H9 (cell line): Measurements from ENCODE around the gene KIF7. TPM values are rescaled to one million over a fixed set of nuclear protein-coding genes. Genes with fewer than 3 reads are reported as not detected.

ENCODE experiments used
- DNase-seq: peaks from one replicate; pipeline ENCODE4 v3.0.0-alpha.2; 2017
- H2AFZ ChIP-seq: one replicate; pipeline ENCODE4 v1.6.1; 2013; ENCODE audit warnings: mild to moderate bottlenecking, low read length, control low read depth, moderate library complexity
- H2AK5ac ChIP-seq: 2 replicates; pipeline ENCODE4 v1.6.1; 2013; ENCODE audit warnings: low read length, control low read depth, mixed read lengths; ENCODE audit not compliant: insufficient read length
- H2BK120ac ChIP-seq: one replicate; pipeline ENCODE4 v1.6.1; 2013; ENCODE audit warnings: low read depth, mild to moderate bottlenecking, low read length, control low read depth, inconsistent platforms; ENCODE audit not compliant: poor library complexity, severe bottlenecking
- H2BK12ac ChIP-seq: 2 replicates; pipeline ENCODE4 v1.6.1; 2013; ENCODE audit warnings: low read length, control low read depth, mixed read lengths, low read depth; ENCODE audit not compliant: insufficient read length
- H2BK15ac ChIP-seq: 2 replicates; pipeline ENCODE4 v1.6.1; 2013; ENCODE audit warnings: low read depth, low read length, control low read depth
- H2BK20ac ChIP-seq: one replicate; pipeline ENCODE4 v1.6.1; 2013; ENCODE audit warnings: low read depth, mild to moderate bottlenecking, low read length, control low read depth, inconsistent platforms; ENCODE audit not compliant: poor library complexity, severe bottlenecking
- H2BK5ac ChIP-seq: 2 replicates; pipeline ENCODE4 v1.6.1; 2013; ENCODE audit warnings: low read length, control low read depth, mixed read lengths; ENCODE audit not compliant: insufficient read length
- H3K14ac ChIP-seq: 2 replicates; pipeline ENCODE4 v1.6.1; 2013; ENCODE audit warnings: low read length, control low read depth; ENCODE audit not compliant: insufficient read depth
- H3K18ac ChIP-seq: 2 replicates; pipeline ENCODE4 v1.6.1; 2013; ENCODE audit warnings: low read depth, mild to moderate bottlenecking, mixed read lengths, low read length, control low read depth; ENCODE audit not compliant: insufficient read length
- H3K23ac ChIP-seq: 2 replicates; pipeline ENCODE4 v1.6.1; 2013; ENCODE audit warnings: low read length, control low read depth, mixed read lengths, low read depth; ENCODE audit not compliant: insufficient read length
- H3K23me2 ChIP-seq: 2 replicates; pipeline ENCODE4 v1.6.1; 2013; ENCODE audit warnings: low read depth, mild to moderate bottlenecking, mixed read lengths, low read length, control low read depth; ENCODE audit not compliant: insufficient read length, poor library complexity, severe bottlenecking
- H3K27ac ChIP-seq: 2 replicates; pipeline ENCODE4 v1.5.1; 2013; ENCODE audit warnings: low read length, control low read depth, mixed read lengths, low read depth; ENCODE audit not compliant: insufficient read length
- H3K27me3 ChIP-seq: 2 replicates; pipeline ENCODE4 v1.6.1; 2013; ENCODE audit warnings: low read length, control low read depth, inconsistent platforms; ENCODE audit not compliant: insufficient read depth
- H3K4ac ChIP-seq: 2 replicates; pipeline ENCODE4 v1.6.1; 2013; ENCODE audit warnings: low read depth, mild to moderate bottlenecking, control low read depth, inconsistent platforms, low read length, moderate library complexity
- H3K4me1 ChIP-seq: 2 replicates; pipeline ENCODE4 v1.6.1; 2013; ENCODE audit warnings: low read length, control low read depth, inconsistent platforms; ENCODE audit not compliant: insufficient read depth
- H3K4me2 ChIP-seq: 2 replicates; pipeline ENCODE4 v1.6.1; 2013; ENCODE audit warnings: low read length, control low read depth, mixed read lengths; ENCODE audit not compliant: insufficient read length, insufficient read depth
- H3K56ac ChIP-seq: 2 replicates; pipeline ENCODE4 v1.6.1; 2013; ENCODE audit warnings: low read depth, mild to moderate bottlenecking, mixed read lengths, low read length, control low read depth; ENCODE audit not compliant: insufficient read length
- H3K79me1 ChIP-seq: 2 replicates; pipeline ENCODE4 v1.6.1; 2013; ENCODE audit warnings: low read depth, mild to moderate bottlenecking, moderate library complexity, low read length, control low read depth, inconsistent platforms; ENCODE audit not compliant: insufficient read depth, poor library complexity, severe bottlenecking
- H3K79me2 ChIP-seq: 2 replicates; pipeline ENCODE4 v1.6.1; 2013; ENCODE audit warnings: low read length, control low read depth, inconsistent platforms; ENCODE audit not compliant: insufficient read depth
- H3K9ac ChIP-seq: 2 replicates; pipeline ENCODE4 v1.6.1; 2013; ENCODE audit warnings: low read length, control low read depth, mixed read lengths; ENCODE audit not compliant: insufficient read length; ENCODE audit errors: extremely low read depth
- H3K9me3 ChIP-seq: one replicate; pipeline ENCODE4 v1.6.1; 2013; ENCODE audit warnings: low read depth, low read length, inconsistent platforms; ENCODE audit not compliant: control insufficient read depth
- H3T11ph ChIP-seq: one replicate; pipeline ENCODE4 v1.6.1; 2013; ENCODE audit warnings: mild to moderate bottlenecking, low read length, control low read depth, inconsistent platforms
- H4K20me1 ChIP-seq: one replicate; pipeline ENCODE4 v1.6.1; 2013; ENCODE audit not compliant: control insufficient read depth, insufficient read length, insufficient read depth
- H4K5ac ChIP-seq: 2 replicates; pipeline ENCODE4 v1.6.1; 2013; ENCODE audit warnings: low read depth, mild to moderate bottlenecking, mixed read lengths, low read length, control low read depth; ENCODE audit not compliant: insufficient read length
- H4K8ac ChIP-seq: replicated peaks from 2 replicates; pipeline ENCODE4 v1.6.1; 2013; ENCODE audit warnings: low read length, control low read depth, mixed read lengths, low read depth; ENCODE audit not compliant: insufficient read length
- H4K91ac ChIP-seq: 2 replicates; pipeline ENCODE4 v1.6.1; 2013; ENCODE audit warnings: low read depth, mild to moderate bottlenecking, moderate library complexity, mixed read lengths, low read length, control low read depth; ENCODE audit not compliant: insufficient read length
- H3K27ac Mint-ChIP-seq, 3 experiments: 2 replicates in 2 of 3; 3 replicates in 1 of 3; pipeline ENCODE4 v1.8.0; 2020 to 2021; ENCODE audit warnings: mixed read lengths in 3 of 3, mild to moderate bottlenecking in 1 of 3, moderate library complexity in 1 of 3
- H3K27me3 Mint-ChIP-seq: 2 replicates; pipeline ENCODE4 v1.8.0; 2021; ENCODE audit warnings: low read depth, mild to moderate bottlenecking, moderate library complexity, mixed read lengths
- H3K36me3 Mint-ChIP-seq, 3 experiments: 2 replicates in 2 of 3; 3 replicates in 1 of 3; pipeline ENCODE4 v1.8.0; 2020 to 2021; ENCODE audit warnings: low read depth in 3 of 3, mixed read lengths in 3 of 3; ENCODE audit not compliant: insufficient read depth in 1 of 3
- H3K4me1 Mint-ChIP-seq, 2 experiments: 2 replicates each; pipeline ENCODE4 v1.8.0; 2020; ENCODE audit warnings: mixed read lengths in 2 of 2
- H3K4me3 Mint-ChIP-seq, 2 experiments: 2 replicates in 1 of 2; 3 replicates in 1 of 2; pipeline ENCODE4 v1.8.0; 2020 to 2021; ENCODE audit warnings: mild to moderate bottlenecking in 2 of 2, mixed read lengths in 2 of 2, moderate library complexity in 1 of 2
- H3K9me3 Mint-ChIP-seq, 2 experiments: 2 replicates in 1 of 2; 3 replicates in 1 of 2; pipeline ENCODE4 v1.8.0; 2020; ENCODE audit warnings: mild to moderate bottlenecking in 2 of 2, mixed read lengths in 2 of 2, moderate library complexity in 1 of 2
- CTCF ChIP-seq: fragments of 200-600 bp; sonication (generic); conservative IDR thresholded peaks from 3 replicates; pipeline ENCODE4 v1.8.0; 2021; ENCODE audit warnings: antibody characterized with exemption, mild to moderate bottlenecking
- WGBS: extraction: QIAGEN DNeasy Blood & Tissue Kit; methylation state at CpG from one replicate; pipeline ENCODE4 v1.1.7; 2013; ENCODE audit warnings: missing lambda C conversion rate, low lambda C conversion rate, mixed read lengths; ENCODE audit not compliant: insufficient read length; ENCODE audit errors: extremely low coverage; 5-methylcytosine and 5-hydroxymethylcytosine counted together
- total RNA-seq: library from RNA; stranded (reverse); gene quantifications from 2 replicates; pipeline ENCODE4 v1.2.1, GENCODE V29; 2021

KIF7 gene
- total RNA-seq, 1 experiment from 2014 or later: 22.0 TPM

GRCh38 chr15:89587955-89588354 is 67.3 kb downstream of the KIF7 start:
- Histone ChIP-seq H4K91ac (no peak overlapping the region), H3K4ac (no peak overlapping the region), H3K79me2 (no peaks in the 10 kb centered on the region; the same call in 1 of the 2 replicates), H3K9ac (no peak overlapping the region), H2BK15ac (no peak overlapping the region; the same call in 1 of the 2 replicates), H3K23ac (no peak overlapping the region), H2AK5ac (no peak overlapping the region), H3K18ac (no peak overlapping the region), H3K23me2 (no peaks in the 10 kb centered on the region), H4K5ac (no peak overlapping the region), H4K20me1 (no peaks in the 10 kb centered on the region), H2BK20ac (no peak overlapping the region), H3K4me2 (no peak overlapping the region), H2BK12ac (no peak overlapping the region), H3T11ph (no peak overlapping the region), H3K79me1 (peaks cover 7% of the 10 kb centered on the region), H3K9me3 (no peaks in the 10 kb centered on the region), H3K27me3 (no peaks in the 10 kb centered on the region), H4K8ac (no peak overlapping the region), H3K56ac (no peak overlapping the region), H2BK120ac (no peak overlapping the region), H2BK5ac (no peak overlapping the region), H3K4me1 (no peaks in the 10 kb centered on the region), H3K14ac (no peak overlapping the region), H3K27ac (no peak overlapping the region), H2AFZ (no peak overlapping the region)
- H3K4me3 Mint-ChIP-seq: no peak overlapping the region
- DNase-seq: no peak
- no peaks in the 10 kb centered on the region for H3K27me3 Mint-ChIP-seq
- no peak overlapping the region for H3K27ac Mint-ChIP-seq
- no CpG with 5 or more reads among the region's 4 CpGs for WGBS
- TF ChIP-seq CTCF: no peak
- H3K36me3 Mint-ChIP-seq: peaks cover 27 to 37% (median 33%) of the 10 kb centered on the region in 3 experiments; a peak in 6 of 7 replicates
- H3K9me3 Mint-ChIP-seq: no peaks in the 10 kb centered on the region
- no peaks in the 10 kb centered on the region for H3K4me1 Mint-ChIP-seq
